WTC11 (cell line): ENCODE measurements around the gene MT1M. TPM values are rescaled to one million over a fixed set of nuclear protein-coding genes. Genes with fewer than 3 reads are reported as not detected.

Experiments used
- ATAC-seq: fragments of 200-7000 bp; cut with Tn5 transposase; 2 replicates; pipeline ENCODE4 v1.10.0; 2021; ENCODE audit warnings: mild to moderate bottlenecking, moderate library complexity
- CTCF ChIA-PET: fragments of 300-600 bp; sonication (Branson Sonifier 250); formaldehyde crosslinking; loops from one replicate; lab custom pipeline; 2021; ENCODE audit warnings: antibody characterized with exemption; lab: Charles Lee
- POLR2A ChIA-PET: fragments of 350-600 bp; sonication (Branson Sonifier 250); formaldehyde crosslinking; loops from one replicate; lab custom pipeline; 2021; ENCODE audit warnings: antibody characterized with exemption; lab: Charles Lee
- DNase-seq: peaks from one replicate; pipeline ENCODE4 v3.0.0; 2021; ENCODE audit warnings: low spot score
- H3K27ac Mint-ChIP-seq: 2 replicates; pipeline ENCODE4 v1.8.0; 2021; ENCODE audit warnings: mixed read lengths
- H3K27me3 Mint-ChIP-seq: 2 replicates; pipeline ENCODE4 v1.8.0; 2021; ENCODE audit warnings: low read depth, mild to moderate bottlenecking, moderate library complexity, mixed read lengths
- H3K36me3 Mint-ChIP-seq: 2 replicates; pipeline ENCODE4 v1.8.0; 2021; ENCODE audit warnings: mixed read lengths
- H3K4me1 Mint-ChIP-seq: 2 replicates; pipeline ENCODE4 v1.8.0; 2022; ENCODE audit warnings: mixed read lengths
- H3K4me3 Mint-ChIP-seq: 2 replicates; pipeline ENCODE4 v1.8.0; 2021; ENCODE audit warnings: mild to moderate bottlenecking, moderate library complexity, mixed read lengths
- H3K9me3 Mint-ChIP-seq: 2 replicates; pipeline ENCODE4 v1.8.0; 2021; ENCODE audit warnings: mixed read lengths
- ATF2 ChIP-seq: sonication (generic); formaldehyde crosslinking; IDR thresholded peaks from 2 replicates; pipeline ENCODE4 v1.8.1; 2022; ENCODE audit warnings: low read depth, missing genetic modification reagents, borderline replicate concordance
- CTCF ChIP-seq: fragments of 200-600 bp; IDR thresholded peaks from 2 replicates; pipeline ENCODE4 v1.8.0; 2022; ENCODE audit warnings: antibody characterized with exemption
- ELF4 ChIP-seq: sonication (generic); formaldehyde crosslinking; IDR thresholded peaks from 2 replicates; pipeline ENCODE4 v1.8.1; 2022; ENCODE audit warnings: low read depth, mild to moderate bottlenecking, moderate library complexity, missing genetic modification reagents
- FOXP1 ChIP-seq: sonication (generic); formaldehyde crosslinking; IDR thresholded peaks from 2 replicates; pipeline ENCODE4 v1.8.0; 2022; ENCODE audit warnings: missing genetic modification reagents, mild to moderate bottlenecking, moderate library complexity, borderline replicate concordance
- MAX ChIP-seq: sonication (generic); formaldehyde crosslinking; IDR thresholded peaks from 2 replicates; pipeline ENCODE4 v1.8.0; 2022; ENCODE audit warnings: mild to moderate bottlenecking, missing genetic modification reagents
- NR3C1 ChIP-seq: sonication (generic); formaldehyde crosslinking; conservative IDR thresholded peaks from 2 replicates; pipeline ENCODE4 v1.8.1; 2023; ENCODE audit warnings: low read depth, mild to moderate bottlenecking, missing genetic modification reagents
- PRDM15 ChIP-seq: sonication (generic); formaldehyde crosslinking; IDR thresholded peaks from 2 replicates; pipeline ENCODE4 v1.8.0; 2022; ENCODE audit warnings: missing genetic modification reagents
- ZBTB21 ChIP-seq: sonication (generic); formaldehyde crosslinking; IDR thresholded peaks from 2 replicates; pipeline ENCODE4 v1.8.1; 2023; ENCODE audit warnings: mild to moderate bottlenecking, missing genetic modification reagents, borderline replicate concordance
- ZNF121 ChIP-seq: sonication (generic); formaldehyde crosslinking; IDR thresholded peaks from 2 replicates; pipeline ENCODE4 v1.8.0; 2023; ENCODE audit warnings: missing genetic modification reagents
- ZNF232 ChIP-seq: sonication (generic); formaldehyde crosslinking; IDR thresholded peaks from 2 replicates; pipeline ENCODE4 v1.8.0; 2022; ENCODE audit warnings: mild to moderate bottlenecking, missing genetic modification reagents
- ZNF317 ChIP-seq: sonication (generic); formaldehyde crosslinking; IDR thresholded peaks from 2 replicates; pipeline ENCODE4 v1.8.1; 2023; ENCODE audit warnings: low read depth, mild to moderate bottlenecking, moderate library complexity, missing genetic modification reagents, borderline replicate concordance
- ZNF396 ChIP-seq: fragments of 250-450 bp; sonication (Bioruptor Pico); IDR thresholded peaks from 2 replicates; pipeline ENCODE4 v1.8.0; 2021; ENCODE audit warnings: mild to moderate bottlenecking, moderate library complexity, borderline replicate concordance
- ZNF425 ChIP-seq: fragments of 250-450 bp; sonication (Bioruptor Pico); conservative IDR thresholded peaks from 2 replicates; pipeline ENCODE4 v1.9.0; 2021; ENCODE audit warnings: mild to moderate bottlenecking
- ZNF532 ChIP-seq: fragments of 250-450 bp; sonication (Bioruptor Pico); IDR thresholded peaks from 2 replicates; pipeline ENCODE4 v1.9.0; 2021; ENCODE audit warnings: mild to moderate bottlenecking, borderline replicate concordance
- total RNA-seq: library from RNA; stranded (reverse); gene quantifications from 3 replicates; pipeline ENCODE4 v1.2.3, GENCODE V29; 2021

The MT1M gene
- total RNA-seq, 1 experiment from 2014 or later = 4.7 TPM

- peak overlapping the region; percentile 95 for H3K4me3 Mint-ChIP-seq
- TF ChIP-seq ZNF232 (CRISPR knock-in tag) (no peak), FOXP1 (CRISPR knock-in tag) (no peak), ZNF425 (CRISPR knock-in tag) (no peak), ZNF532 (CRISPR knock-in tag) (no peak), PRDM15 (CRISPR knock-in tag) (no peak), ZBTB21 (CRISPR knock-in tag) (no peak), ELF4 (CRISPR knock-in tag) (no peak), NR3C1 (CRISPR knock-in tag) (no peak)
- TF ChIP-seq, all 79 proteins: peak for 0
- 0 out of 2 replicates have a peak overlapping the region, but pooled peaks have one; percentile 42 for H3K27ac Mint-ChIP-seq
- DNase-seq (no peak), ATAC-seq (peak; percentile 1; the same call in 1 of the 2 replicates)
- no peaks in the 10 kb centered on the region for H3K9me3 Mint-ChIP-seq
- H3K27me3 Mint-ChIP-seq = peaks cover 85% of the 10 kb centered on the region
- ChIA-PET POLR2A (interaction anchor here (1.1 to 1.9 kb wide), 5 partner anchors 11 to 130 kb away, joined by 3 to 24 read pairs (median 6); partner anchors contain the start of genes MT1E, MT1H and MT2A), CTCF (interaction anchor here (0.8 to 1.5 kb wide), 3 partner anchors 9 to 43 kb away, joined by 3 to 24 read pairs (median 4); no protein-coding TSS in a partner anchor)
- H3K36me3 Mint-ChIP-seq = 0 out of 2 replicates have a peak, but pooled peaks cover 5% of the 10 kb centered on the region
- H3K4me1 Mint-ChIP-seq = peaks cover 28% of the 10 kb centered on the region
Measured at GRCh38 chr16:56658327-56658875, 25.9 kb downstream of the MT1M start.

- H3K27me3 Mint-ChIP-seq = peaks cover 99% of the 10 kb centered on the region
- H3K4me1 Mint-ChIP-seq = peaks cover 36% of the 10 kb centered on the region
- no peak overlapping the region for H3K27ac Mint-ChIP-seq
- 0 out of 2 replicates have a peak, but pooled peaks cover 5% of the 10 kb centered on the region for H3K36me3 Mint-ChIP-seq
- no peak for DNase-seq
- H3K9me3 Mint-ChIP-seq = no peaks in the 10 kb centered on the region
- H3K4me3 Mint-ChIP-seq = peak overlapping the region; percentile 72
- peak; percentile 11 for ATAC-seq
- ChIA-PET CTCF (interaction anchor here (0.6 to 2.6 kb wide), 7 partner anchors 9 to 70 kb away, joined by 3 to 8 read pairs (median 3); no protein-coding TSS in a partner anchor), POLR2A (interaction anchor here (1.1 to 2.2 kb wide), 2 partner anchors 14 to 45 kb away, joined by 4 to 9 read pairs; no protein-coding TSS in a partner anchor)
- TF ChIP-seq MAX (peak; percentile 52; the same call in 1 of the 2 replicates), CTCF (no peak), ZNF121 (CRISPR knock-in tag) (peak; percentile 83), ZNF396 (CRISPR knock-in tag) (no peak), ATF2 (CRISPR knock-in tag) (no peak), ZNF317 (CRISPR knock-in tag) (no peak)
Measured at GRCh38 chr16:56662357-56663354, 30.2 kb downstream of the MT1M start.
